NCI-H526 treated with DMSO at 0.1 percent for 48 hours (cell line): ENCODE data around the gene C10orf67.
"Not testable (repeated sequence)": the region's sequence is repeated elsewhere in the genome, so short reads cannot be mapped to it uniquely, and the experiment has no call there.

Experiments
- DNase-seq: peaks from one replicate; lab custom pipeline; 2025; lab: John Stamatoyannopoulos, UW

C10orf67 gene

GRCh38 chr10:23322082-23322481 is 22.5 kb downstream of the C10orf67 start:
- no peak for DNase-seq

- DNase-seq: no peak
These were observed 24.8 kb downstream of the C10orf67 start for GRCh38 chr10:23319835-23320234.

- DNase-seq: no peak
These were observed 26.2 kb downstream of the C10orf67 start for GRCh38 chr10:23318359-23318758.

- DNase-seq: no peak
These were observed 27.2 kb downstream of the C10orf67 start for GRCh38 chr10:23317416-23317815.

- no peak for DNase-seq
These were observed 28.2 kb downstream of the C10orf67 start for GRCh38 chr10:23316406-23316805.

- no peak for DNase-seq
These were observed 28.6 kb downstream of the C10orf67 start for GRCh38 chr10:23315966-23316365.

- peak; percentile 6 for DNase-seq
These were observed 29.8 kb downstream of the C10orf67 start for GRCh38 chr10:23314835-23315239.

GRCh38 chr10:23311034-23311433 is 33.6 kb downstream of the C10orf67 start:
- no peak for DNase-seq

GRCh38 chr10:23310404-23310803 is 34.2 kb downstream of the C10orf67 start:
- DNase-seq: no peak

GRCh38 chr10:23299961-23300360 is 44.6 kb downstream of the C10orf67 start:
- DNase-seq: not testable (repeated sequence)

- DNase-seq: no peak
These were observed 49.9 kb downstream of the C10orf67 start for GRCh38 chr10:23294638-23295247.

GRCh38 chr10:23293973-23294590 is 50.5 kb downstream of the C10orf67 start:
- no peak for DNase-seq

GRCh38 chr10:23293145-23293724 is 51.4 kb downstream of the C10orf67 start:
- DNase-seq: peak; percentile 57

GRCh38 chr10:23291551-23292334 is 52.9 kb downstream of the C10orf67 start:
- DNase-seq: peak; percentile 1

GRCh38 chr10:23284674-23285335 is 59.8 kb downstream of the C10orf67 start:
- no peak for DNase-seq

- DNase-seq: no peak
These were observed 60.4 kb downstream of the C10orf67 start for GRCh38 chr10:23284155-23284554.

- DNase-seq: no peak
These were observed 60.9 kb downstream of the C10orf67 start for GRCh38 chr10:23283680-23284079.

GRCh38 chr10:23281044-23281433 is 63.6 kb downstream of the C10orf67 start:
- DNase-seq: no peak

GRCh38 chr10:23280419-23281043 is 64.1 kb downstream of the C10orf67 start:
- no peak for DNase-seq

- DNase-seq: no peak
These were observed 69.2 kb downstream of the C10orf67 start for GRCh38 chr10:23275355-23275754.

GRCh38 chr10:23274179-23274578 is 70.4 kb downstream of the C10orf67 start:
- not testable (repeated sequence) for DNase-seq

- no peak for DNase-seq
These were observed 74.1 kb downstream of the C10orf67 start for GRCh38 chr10:23270531-23270930.
